ENCODE data around the gene CDHR5.
"Not testable (repeated sequence)": the region's sequence is repeated elsewhere in the genome, so short reads cannot be mapped to it uniquely, and the experiment has no call there.

CDHR5 gene

GRCh38 chr11:624705-625635 is at the start of gene CDHR5:
TSS of gene CDHR5 (minus strand) at chr11:624955. CDS start at chr11:624902, 53 bp downstream.
- no peak for DNase-seq

- no peak for DNase-seq
Measured at GRCh38 chr11:674406-674805, 49.7 kb upstream of the CDHR5 start.

GRCh38 chr11:673866-674265 is 49.1 kb upstream of the CDHR5 start:
- no peak for DNase-seq

- no peak for DNase-seq
Measured at GRCh38 chr11:665704-666281, 41.0 kb upstream of the CDHR5 start.

GRCh38 chr11:665062-665703 is 40.4 kb upstream of the CDHR5 start:
- no peak for DNase-seq

- peak; percentile 2 for DNase-seq
Measured at GRCh38 chr11:662689-663274, 38.0 kb upstream of the CDHR5 start.

- no peak for DNase-seq
Measured at GRCh38 chr11:660681-661444, 36.1 kb upstream of the CDHR5 start.

- no peak for DNase-seq
Measured at GRCh38 chr11:660281-660680, 35.5 kb upstream of the CDHR5 start.

- no peak for DNase-seq
Measured at GRCh38 chr11:659532-660085, 34.9 kb upstream of the CDHR5 start.

- DNase-seq: no peak
Measured at GRCh38 chr11:657691-658126, 33.0 kb upstream of the CDHR5 start.

GRCh38 chr11:656866-657265 is 32.1 kb upstream of the CDHR5 start:
- DNase-seq: no peak

- no peak for DNase-seq
Measured at GRCh38 chr11:656426-656825, 31.7 kb upstream of the CDHR5 start.

GRCh38 chr11:655036-655726 is 30.4 kb upstream of the CDHR5 start:
- no peak for DNase-seq

GRCh38 chr11:654444-654843 is 29.7 kb upstream of the CDHR5 start:
- DNase-seq: not testable (repeated sequence)

- DNase-seq: no peak
Measured at GRCh38 chr11:653837-654236, 29.1 kb upstream of the CDHR5 start.

GRCh38 chr11:653136-653535 is 28.4 kb upstream of the CDHR5 start:
- DNase-seq: not testable (repeated sequence)

GRCh38 chr11:650482-650881 is 25.7 kb upstream of the CDHR5 start:
- no peak for DNase-seq

GRCh38 chr11:647672-648158 is 23.0 kb upstream of the CDHR5 start:
- DNase-seq: not testable (repeated sequence)

- no peak for DNase-seq
Measured at GRCh38 chr11:646214-646613, 21.5 kb upstream of the CDHR5 start.

GRCh38 chr11:645536-645935 is 20.8 kb upstream of the CDHR5 start:
- DNase-seq: no peak
